Hematopoietic multipotent progenitor cell treated with erythropoietin and hydrocortisone succinate and interleukin-3 and kit ligand, for 6 days (in vitro differentiated cells): ENCODE measurements around the gene CACNA1B.
"Not testable (repeated sequence)": the region's sequence is repeated elsewhere in the genome, so short reads cannot be mapped to it uniquely, and the experiment has no call there.

Source experiments
- DNase-seq: peaks from one replicate; pipeline ENCODE4 v3.0.0-alpha.2; 2015

The CACNA1B gene

DNA sequence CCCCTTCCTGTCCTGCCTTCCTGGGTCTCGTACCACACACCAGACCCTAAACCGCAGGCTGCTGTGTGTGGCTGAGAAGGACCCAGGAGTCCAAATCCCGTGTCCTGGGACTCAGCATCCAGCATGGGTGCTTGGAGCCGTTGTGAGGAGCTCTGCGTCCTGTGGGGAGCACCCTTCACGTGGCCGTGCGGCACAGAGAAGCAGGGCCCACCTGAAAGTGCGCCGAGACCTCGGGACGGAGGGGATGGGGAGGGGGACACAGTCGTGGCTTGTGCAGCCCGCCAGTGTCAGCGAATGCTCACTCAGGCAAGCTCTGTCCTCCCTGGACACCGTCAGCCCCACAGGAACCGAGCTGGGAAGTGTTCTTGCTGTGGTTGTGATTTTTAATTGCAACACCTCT, 244.6 kb downstream of the CACNA1B start:
- no peak for DNase-seq

DNA sequence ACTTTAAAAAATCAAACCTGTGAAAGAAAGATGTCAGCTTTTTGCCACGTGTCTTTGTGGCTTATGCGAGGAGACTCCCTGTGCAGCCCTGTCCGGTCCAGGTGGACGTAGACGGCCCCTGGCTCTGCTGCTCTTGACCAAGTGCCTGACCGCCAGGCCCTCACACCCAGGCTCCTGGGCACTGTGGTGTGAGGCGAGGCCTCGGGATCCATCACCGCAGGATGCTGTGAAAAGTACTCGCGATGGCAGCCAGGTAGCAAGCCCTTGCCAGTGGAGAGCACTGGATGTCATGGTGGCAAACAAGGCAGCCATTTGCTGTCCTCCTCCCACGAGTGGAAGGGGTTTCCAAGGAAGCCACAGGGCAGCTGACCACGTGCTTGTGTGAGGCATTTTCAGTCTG, 245.1 kb downstream of the CACNA1B start:
- no peak for DNase-seq

DNA sequence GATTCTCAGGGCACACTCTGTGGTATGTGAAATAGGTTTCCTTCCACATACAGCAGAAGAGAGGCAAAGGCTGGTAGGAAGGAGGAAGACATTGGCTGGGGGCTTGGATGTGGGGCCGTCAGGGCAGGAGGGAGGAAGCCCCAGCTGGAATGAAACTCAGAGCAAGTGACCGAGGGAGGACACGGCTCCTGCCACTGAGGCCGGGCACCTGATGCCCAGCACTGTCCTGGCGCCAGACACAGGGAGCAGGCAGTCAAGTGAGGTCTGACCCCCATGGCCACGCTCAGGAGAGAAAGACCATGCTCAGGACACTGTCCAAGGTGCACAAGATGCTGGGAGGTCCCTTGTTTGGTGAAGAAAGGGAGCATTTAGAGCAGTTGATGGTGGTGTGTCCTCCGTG, 245.5 kb downstream of the CACNA1B start:
- DNase-seq = no peak

DNA sequence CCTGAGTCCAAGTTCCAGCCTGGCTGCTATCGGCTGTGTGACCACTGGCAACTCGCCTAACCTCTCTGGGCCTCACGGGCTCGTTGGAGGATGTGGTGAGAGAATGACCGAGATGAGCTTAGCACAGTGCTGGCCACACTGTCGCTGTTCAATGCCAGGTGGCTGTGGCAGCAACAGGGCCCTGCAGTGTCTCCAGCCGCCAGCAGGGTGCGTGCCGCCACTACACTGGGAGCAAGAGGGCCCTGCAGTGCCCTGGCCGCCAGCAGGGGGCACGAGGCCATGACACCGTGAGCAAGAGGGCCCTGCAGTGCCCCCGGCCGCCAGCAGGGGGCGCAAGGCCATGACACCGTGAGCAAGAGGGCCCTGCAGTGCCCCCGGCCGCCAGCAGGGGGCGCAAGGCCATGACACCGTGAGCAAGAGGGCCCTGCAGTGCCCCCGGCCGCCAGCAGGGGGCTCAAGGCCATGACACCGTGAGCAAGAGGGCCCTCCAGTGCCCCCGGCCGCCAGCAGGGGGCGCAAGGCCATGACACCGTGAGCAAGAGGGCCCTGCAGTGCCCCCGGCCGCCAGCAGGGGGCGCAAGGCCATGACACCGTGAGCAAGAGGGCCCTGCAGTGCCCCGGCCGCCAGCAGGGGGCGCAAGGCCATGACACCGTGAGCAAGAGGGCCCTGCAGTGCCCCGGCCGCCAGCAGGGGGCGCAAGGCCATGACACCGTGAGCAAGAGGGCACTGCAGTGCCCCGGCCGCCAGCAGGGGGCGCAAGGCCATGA, 248.7 kb downstream of the CACNA1B start:
- not testable (repeated sequence) for DNase-seq

DNA sequence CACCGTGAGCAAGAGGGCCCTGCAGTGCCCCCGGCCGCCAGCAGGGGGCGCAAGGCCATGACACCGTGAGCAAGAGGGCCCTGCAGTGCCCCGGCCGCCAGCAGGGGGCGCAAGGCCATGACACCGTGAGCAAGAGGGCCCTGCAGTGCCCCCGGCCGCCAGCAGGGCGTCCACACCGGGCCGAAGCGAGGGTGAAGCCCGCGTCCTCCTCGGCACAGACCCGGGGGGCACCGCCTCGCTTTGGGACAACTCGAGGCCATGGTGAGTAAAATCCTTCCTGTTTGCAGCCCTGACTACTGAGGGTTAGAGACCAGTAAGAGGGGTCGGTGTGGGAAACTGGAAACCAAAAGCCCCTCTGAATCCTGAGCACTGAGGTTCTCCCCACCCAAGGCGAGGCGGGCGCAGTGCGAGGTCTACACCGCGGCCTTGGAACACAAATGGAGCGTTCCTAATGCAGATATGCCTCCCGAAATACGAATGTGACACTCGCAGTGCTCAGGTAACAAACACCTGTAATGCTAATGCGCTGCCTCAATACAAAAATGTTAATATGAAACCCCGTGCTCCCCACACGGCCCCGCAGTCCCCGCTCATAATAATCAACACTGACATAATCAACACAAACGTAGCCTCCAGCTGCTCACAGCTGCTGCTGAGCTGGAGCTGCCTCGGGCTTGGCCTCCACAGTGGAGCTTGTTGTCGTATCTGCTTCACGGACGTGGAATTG, 249.4 kb downstream of the CACNA1B start:
- DNase-seq = not testable (repeated sequence)

DNA sequence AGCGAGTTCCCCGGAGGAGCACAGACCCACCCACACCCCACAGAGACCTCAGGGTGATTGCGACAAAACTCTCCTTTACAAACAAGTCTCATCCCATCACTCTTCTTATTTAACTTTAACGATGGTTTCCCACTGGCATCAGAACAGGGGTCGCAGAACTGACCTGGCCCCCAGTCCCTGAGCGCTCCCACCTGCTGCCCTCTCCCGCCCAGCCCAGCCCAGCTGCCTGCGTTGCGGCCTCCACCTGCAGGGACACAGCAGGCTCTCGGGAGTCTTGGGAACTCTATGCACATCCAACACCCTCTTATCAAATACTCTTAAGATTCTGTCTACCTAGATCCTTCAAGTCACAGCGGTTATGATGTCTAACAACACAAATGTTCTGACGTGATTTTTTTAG, 250.4 kb downstream of the CACNA1B start:
- DNase-seq = not testable (repeated sequence)

DNA sequence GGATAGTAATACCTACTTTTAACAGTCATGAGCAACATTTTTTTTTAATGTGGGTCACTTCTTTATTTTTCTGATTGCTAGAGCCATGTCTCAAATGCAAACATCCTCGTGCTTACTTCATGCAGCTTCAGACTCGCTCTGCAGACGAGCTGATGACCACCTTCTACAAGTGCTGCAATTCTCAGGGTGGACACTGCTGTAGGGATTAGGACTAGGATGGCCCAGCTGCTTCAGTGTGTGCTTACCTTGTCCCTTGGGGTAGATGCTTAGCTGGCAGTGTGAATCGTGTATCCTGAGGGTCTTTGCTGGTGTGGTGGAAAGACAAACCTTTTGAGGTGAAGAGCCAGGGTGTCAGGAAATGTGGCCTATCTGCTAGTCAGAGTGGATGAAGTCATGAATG, 251.7 kb downstream of the CACNA1B start:
- not testable (repeated sequence) for DNase-seq

DNA sequence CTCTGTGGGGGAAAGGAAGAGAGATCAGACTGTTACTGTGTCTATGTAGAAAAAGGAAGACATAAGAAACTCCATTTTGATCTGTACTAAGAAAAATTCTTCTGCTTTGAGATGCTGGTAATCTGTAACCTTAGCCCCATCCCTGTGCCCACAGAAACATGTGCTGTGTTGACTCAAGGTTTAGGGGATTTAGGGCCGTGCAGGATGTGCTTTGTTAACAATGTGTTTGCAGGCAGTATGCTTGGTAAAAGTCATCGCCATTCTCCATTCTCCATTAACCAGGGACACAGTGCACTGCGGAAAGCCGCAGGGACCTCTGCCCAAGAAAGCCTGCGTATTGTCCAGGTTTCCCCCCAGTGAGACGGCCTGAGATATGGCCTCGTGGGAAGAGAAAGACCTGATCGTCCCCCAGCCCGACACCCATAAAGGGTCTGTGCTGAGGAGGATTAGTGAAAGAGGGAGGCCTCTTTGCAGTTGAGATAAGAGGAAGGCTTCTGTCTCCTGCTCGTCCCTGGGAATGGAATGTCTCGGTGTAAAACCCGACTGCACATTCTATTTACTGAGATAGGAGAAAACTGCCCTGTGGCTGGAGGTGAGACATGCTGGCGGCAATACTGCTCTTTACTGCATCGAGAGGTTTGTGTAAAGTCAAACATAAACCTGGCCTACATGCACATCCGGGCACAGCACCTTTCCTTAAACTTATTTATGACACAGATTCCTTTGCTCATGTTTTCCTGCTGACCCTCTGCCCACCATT, 255.5 kb downstream of the CACNA1B start:
- DNase-seq = not testable (repeated sequence)

DNA sequence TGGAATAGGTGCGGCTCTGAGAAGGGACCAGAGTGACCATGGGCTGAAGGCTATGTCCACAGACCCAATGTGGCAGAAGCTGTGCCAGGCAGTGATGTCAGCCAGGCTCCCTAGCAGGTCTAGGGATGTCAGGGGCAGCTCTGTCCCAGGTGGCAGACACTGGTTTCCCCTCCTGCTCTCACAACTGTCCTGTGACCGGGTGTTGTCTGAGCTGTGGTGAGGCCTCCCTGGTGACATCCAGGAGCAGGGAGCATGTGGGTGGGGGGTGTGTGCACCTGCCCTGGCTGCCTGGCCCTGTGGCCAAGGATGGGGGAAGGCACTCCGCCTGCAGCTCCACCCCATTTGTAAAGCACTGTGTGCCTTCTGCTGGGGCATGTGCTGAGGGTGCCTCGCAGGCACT, 257.0 kb downstream of the CACNA1B start:
- not testable (repeated sequence) for DNase-seq

DNA sequence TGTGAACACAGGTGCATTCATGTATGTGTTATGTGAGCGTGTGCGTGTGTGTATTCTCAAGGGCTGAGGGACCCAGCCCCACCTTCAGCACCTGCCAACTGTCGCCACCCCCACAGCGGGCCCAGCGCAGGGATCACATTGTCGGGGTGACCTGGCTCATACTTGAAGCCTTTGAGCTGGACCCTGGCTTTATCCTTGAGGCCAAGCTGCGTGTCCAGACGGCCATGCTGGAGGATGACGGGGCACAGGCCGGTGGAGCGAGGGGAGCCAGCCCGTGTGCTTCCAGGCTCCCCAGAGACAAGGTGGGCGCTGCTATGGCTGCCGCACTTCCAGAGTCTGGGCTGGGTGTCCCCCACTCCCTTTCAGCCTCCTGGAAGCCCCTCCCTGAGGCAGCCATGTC, 261.5 kb downstream of the CACNA1B start:
- not testable (repeated sequence) for DNase-seq

DNA sequence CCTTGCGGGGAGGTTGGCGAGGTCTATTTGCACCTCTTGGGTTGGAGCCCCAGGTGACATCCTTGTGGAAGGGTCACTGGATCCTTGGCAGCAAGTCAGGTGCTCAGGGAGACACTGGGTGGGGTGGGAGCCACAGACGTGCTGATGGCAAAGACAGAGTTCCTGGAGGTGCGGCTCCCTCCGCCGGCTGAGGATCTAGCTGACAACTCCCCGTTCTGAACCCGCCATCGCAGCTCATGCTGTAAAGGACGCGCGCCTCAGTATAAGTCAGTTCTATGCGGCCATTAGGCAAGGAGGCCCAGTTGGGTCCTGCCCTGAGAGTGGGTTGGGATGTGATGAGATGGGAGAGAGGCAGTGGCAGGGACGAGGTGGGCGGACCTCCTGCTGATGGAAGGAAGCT, 263.4 kb downstream of the CACNA1B start:
- DNase-seq = not testable (repeated sequence)

DNA sequence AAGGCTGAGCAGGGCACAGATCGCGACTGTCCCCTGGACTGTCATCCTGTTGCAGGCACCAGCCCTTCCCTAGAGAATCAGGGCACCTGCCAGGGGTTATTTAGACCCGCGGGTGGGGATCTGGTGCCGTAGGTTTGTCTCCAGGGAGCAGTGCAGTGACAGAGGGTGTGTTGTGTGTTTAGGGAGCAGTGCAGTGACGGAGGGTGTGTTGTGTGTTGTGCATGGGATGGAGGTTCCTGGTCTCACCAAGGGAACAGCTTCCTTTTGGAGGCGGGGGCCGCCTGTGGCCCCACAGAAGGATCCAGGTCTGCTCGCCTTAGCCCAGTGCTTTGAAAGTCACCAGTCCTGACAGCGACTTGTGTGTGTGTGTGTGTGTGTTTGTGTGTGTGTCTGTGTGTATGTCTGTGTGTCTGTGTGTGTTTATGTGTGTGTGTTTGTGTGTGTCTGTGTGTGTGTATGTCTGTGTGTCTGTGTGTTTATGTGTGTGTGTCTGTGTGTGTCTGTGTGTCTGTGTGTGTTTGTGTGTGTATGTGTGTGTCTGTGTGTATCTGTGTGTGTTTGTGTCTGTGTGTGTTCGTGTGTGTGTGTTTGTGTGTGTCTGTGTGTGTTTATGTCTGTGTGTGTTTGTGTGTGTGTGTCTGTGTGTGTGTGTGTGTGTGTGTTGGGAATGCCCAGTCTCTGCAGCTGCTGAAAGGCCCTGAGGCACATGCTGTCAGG, 265.1 kb downstream of the CACNA1B start:
- not testable (repeated sequence) for DNase-seq

DNA sequence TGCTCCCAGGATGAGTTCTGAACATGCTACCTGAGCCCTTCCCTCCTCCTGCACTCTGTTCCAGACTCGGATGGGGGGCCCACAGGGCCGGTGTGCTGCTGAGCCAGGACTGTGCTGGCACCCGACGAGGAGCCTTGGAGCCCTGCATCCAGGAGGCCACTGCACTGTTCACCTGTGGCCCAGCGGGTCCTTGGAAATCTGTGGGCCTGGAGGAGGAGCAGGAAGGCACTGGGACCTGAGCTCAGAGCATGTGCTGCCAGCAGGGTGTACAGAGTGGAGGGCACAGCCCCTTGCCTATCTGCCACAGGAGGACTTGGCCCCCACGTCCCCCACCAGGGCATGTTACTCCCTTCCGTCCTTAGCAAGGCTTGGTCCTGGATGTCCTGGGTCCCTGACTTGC, 265.9 kb downstream of the CACNA1B start:
- DNase-seq = not testable (repeated sequence)

DNA sequence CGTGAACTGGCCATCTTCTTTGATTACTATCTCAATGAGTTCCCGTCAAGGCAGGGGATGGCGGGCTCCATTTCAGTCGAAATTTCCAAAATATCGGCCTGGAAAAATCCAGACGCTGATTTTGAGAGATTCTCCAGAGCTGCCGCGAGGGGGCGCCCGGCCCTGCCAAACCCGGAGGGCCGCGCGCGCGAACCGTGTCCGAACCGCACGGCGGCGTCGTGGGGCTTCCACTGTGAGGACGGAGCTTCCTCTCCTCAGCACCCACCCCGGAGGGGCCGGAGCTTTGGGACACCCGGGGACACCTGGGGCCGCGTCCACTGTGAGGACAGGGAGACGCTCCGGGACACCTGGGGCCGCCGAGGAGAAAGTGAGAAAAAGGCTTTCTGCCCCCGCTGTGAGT, 270.0 kb downstream of the CACNA1B start:
- peak; percentile 9 for DNase-seq

DNA sequence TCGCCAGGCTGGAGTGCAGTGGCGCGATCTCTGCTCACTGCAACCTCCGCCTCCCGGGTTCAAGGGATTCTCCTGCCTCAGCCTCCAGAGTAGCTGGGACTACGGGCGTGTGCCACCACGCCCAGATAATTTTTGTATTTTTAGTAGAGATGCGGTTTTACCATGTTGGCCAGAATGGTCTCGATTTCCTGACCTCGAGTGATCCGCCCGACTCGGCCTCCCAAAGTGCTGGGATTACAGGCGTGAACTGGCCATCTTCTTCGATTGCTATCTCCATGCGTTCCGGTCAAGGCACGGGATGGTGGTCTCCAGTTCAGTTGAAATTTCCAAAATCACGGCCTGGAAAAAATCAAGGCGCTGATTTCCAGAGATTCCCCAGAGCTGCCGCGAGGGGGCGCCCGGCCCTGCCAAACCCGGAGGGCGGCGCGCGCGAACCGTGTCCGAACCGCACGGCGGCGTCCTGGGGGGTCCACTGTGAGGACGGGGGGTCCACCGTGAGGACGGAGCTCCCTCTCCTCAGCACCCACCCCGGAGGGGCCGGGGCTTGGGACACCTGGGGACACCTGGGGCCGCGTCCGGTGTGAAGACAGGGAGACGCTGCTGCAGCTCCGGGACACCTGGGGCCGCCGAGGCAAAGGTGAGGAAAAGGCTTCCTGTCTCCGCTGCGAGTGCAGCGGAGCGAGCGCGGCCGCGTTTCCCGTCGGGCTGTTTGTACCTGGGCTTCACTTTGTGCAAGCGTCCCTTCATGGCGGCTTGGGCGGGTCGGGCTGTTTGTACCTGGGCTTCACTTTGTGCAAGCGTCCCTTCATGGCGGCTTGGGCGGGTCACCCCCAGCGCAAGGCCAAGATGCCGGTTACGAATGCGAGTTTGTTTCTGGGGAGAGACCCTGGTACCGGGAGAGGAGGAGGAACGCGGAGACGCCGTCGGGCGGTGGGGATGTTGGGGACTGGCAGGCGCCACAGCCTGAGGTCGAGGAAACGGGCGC, 272.4 kb downstream of the CACNA1B start:
- DNase-seq = not testable (repeated sequence)

DNA sequence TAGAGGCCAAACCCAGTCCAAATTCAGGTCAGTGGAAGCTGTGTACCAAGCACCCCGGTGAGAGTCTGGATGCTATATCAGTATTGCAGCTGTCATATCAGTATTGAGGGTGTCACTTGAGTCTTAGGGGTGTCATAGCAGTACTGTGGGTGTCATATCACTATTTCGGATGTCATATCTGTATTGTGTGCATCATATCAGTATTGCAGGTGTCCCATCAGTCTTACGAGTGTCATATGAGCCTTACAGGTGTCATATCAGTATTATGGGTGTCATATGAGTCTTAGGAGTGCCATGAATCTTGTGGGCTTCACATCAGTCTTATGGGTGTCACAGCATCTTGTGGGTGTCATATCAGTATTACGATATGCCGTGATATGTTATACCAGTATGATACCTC, 278.2 kb downstream of the CACNA1B start:
- not testable (repeated sequence) for DNase-seq

DNA sequence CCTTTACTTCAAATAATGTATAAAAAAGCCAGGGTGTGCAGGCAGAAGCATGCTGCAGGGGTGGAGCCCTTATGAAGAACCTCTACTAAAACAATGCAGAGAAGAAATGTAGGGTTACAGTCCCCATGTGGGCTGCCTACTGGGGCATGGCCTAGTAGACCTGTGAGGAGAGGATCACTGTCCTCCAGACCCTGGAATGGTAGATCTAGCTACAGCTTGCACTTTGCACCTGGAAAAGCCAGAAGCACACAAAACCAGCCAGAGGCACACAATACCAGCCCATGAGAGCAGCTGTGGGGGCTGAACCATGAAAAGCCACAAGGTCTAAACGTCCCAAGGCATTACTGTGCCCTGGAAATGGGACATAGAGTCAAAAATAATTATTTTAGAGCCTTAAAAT, 289.2 kb downstream of the CACNA1B start:
- not testable (repeated sequence) for DNase-seq
